PC-3 (cell line): ENCODE measurements around the gene HRG.

ENCODE experiments used
- CTCF ChIP-seq: fragments of 300-600 bp; sonication (generic); conservative IDR thresholded peaks from 2 replicates; pipeline ENCODE4 v1.5.1; 2017; ENCODE audit warnings: antibody characterized with exemption, low read depth, mild to moderate bottlenecking, low read length
- EZH2 ChIP-seq: fragments of 300-600 bp; sonication (generic); IDR thresholded peaks from one replicate; pipeline ENCODE4 v1.6.1; 2017; ENCODE audit warnings: antibody characterized with exemption, mild to moderate bottlenecking, low read length; ENCODE audit not compliant: unreplicated experiment
- EZH2phosphoT487 ChIP-seq: fragments of 300-600 bp; sonication (generic); IDR thresholded peaks from 2 replicates; pipeline ENCODE4 v1.6.1; 2018; ENCODE audit warnings: mild to moderate bottlenecking, antibody characterized with exemption, low read length, borderline replicate concordance

GRCh38 chr3:186693843-186694242 is 28.0 kb downstream of the HRG start:
- TF ChIP-seq CTCF (no peak), EZH2 (no peak), EZH2phosphoT487 (no peak)
